H1 (cell line): ENCODE measurements around the gene MACROD2. TPM values are rescaled to one million over a fixed set of nuclear protein-coding genes. Genes with fewer than 3 reads are reported as not detected.

ENCODE experiments used
- CTCF ChIA-PET: fragments of 300-600 bp; sonication (Branson Sonifier 250); formaldehyde crosslinking; loops from one replicate; lab custom pipeline; 2021; ENCODE audit not compliant: partially characterized antibody; lab: Charles Lee
- POLR2A ChIA-PET: fragments of 300-600 bp; sonication (Branson Sonifier 250); formaldehyde crosslinking; loops from one replicate; lab custom pipeline; 2021; ENCODE audit warnings: inconsistent platforms; ENCODE audit not compliant: partially characterized antibody; lab: Charles Lee
- DNase-seq, 2 experiments: peaks; one replicate each; pipeline versions ENCODE4 v3.0.0 to v3.0.0-alpha.2; 2010 to 2022; ENCODE audit warnings: low spot score in 2 of 2, low read depth in 1 of 2, mixed read lengths in 1 of 2
- FAIRE-seq: peaks from 2 replicates; lab custom pipeline; 2011; peaks lifted over from hg19 to GRCh38; lab: Jason Lieb, UNC
- H2AFZ ChIP-seq: 2 replicates; pipeline ENCODE4 v1.8.1; 2012; ENCODE audit warnings: low read length, inconsistent platforms
- H2AK5ac ChIP-seq: 2 replicates; pipeline ENCODE4 v1.6.1; 2013; ENCODE audit warnings: low read depth, low read length
- H2BK120ac ChIP-seq: replicated peaks from 2 replicates; pipeline ENCODE3; 2013; ENCODE audit warnings: low read depth, low read length, inconsistent platforms
- H2BK12ac ChIP-seq: 2 replicates; pipeline ENCODE4 v1.6.1; 2013; ENCODE audit warnings: low read depth, low read length
- H2BK15ac ChIP-seq: 2 replicates; pipeline ENCODE4 v1.6.1; 2013; ENCODE audit warnings: low read length
- H2BK20ac ChIP-seq: 2 replicates; pipeline ENCODE4 v1.6.1; 2013; ENCODE audit warnings: low read length
- H2BK5ac ChIP-seq: 2 replicates; pipeline ENCODE4 v1.6.1; 2013; ENCODE audit warnings: low read depth, low read length
- H3K14ac ChIP-seq: 2 replicates; pipeline ENCODE4 v1.6.1; 2013; ENCODE audit warnings: inconsistent platforms; ENCODE audit not compliant: insufficient read length
- H3K18ac ChIP-seq: 2 replicates; pipeline ENCODE4 v1.6.1; 2013; ENCODE audit warnings: low read length; ENCODE audit errors: extremely low read depth
- H3K23ac ChIP-seq: 2 replicates; pipeline ENCODE4 v1.6.1; 2013; ENCODE audit warnings: inconsistent platforms; ENCODE audit not compliant: insufficient read length
- H3K23me2 ChIP-seq: 2 replicates; pipeline ENCODE4 v1.6.1; 2013; ENCODE audit warnings: low read depth, low read length
- H3K27ac ChIP-seq: 2 replicates; pipeline ENCODE4 v1.6.1; 2011; ENCODE audit warnings: low read depth, low read length, inconsistent platforms
- H3K27me3 ChIP-seq, 4 experiments: replicated peaks in 1 of 4; 1 replicate in 1 of 4; 2 replicates in 3 of 4; pipeline versions ENCODE4 v1.6.1 to v1.8.1; 2011 to 2013; ENCODE audit warnings: low read length in 3 of 4, mild to moderate bottlenecking in 3 of 4, inconsistent platforms in 2 of 4, mixed read lengths in 2 of 4, moderate library complexity in 1 of 4; ENCODE audit not compliant: control insufficient read depth in 3 of 4, insufficient read depth in 3 of 4; ENCODE audit errors: extremely low read depth in 1 of 4
- H3K36me3 ChIP-seq, 4 experiments: 2 replicates each; pipeline versions ENCODE4 v1.6.1 to v1.8.1; 2011 to 2013; ENCODE audit warnings: mild to moderate bottlenecking in 4 of 4, low read length in 3 of 4, moderate library complexity in 2 of 4, control low read depth in 1 of 4, inconsistent platforms in 1 of 4; ENCODE audit not compliant: insufficient read depth in 4 of 4, control insufficient read depth in 2 of 4
- H3K4ac ChIP-seq: replicated peaks from 2 replicates; pipeline ENCODE3; 2013; ENCODE audit warnings: low read length, low read depth, mixed read lengths, inconsistent platforms; ENCODE audit not compliant: insufficient read length
- H3K4me1 ChIP-seq, 4 experiments: replicated peaks in 1 of 4; 1 replicate in 1 of 4; 2 replicates in 3 of 4; pipeline versions ENCODE4 v1.6.1 to v1.8.1; 2011 to 2013; ENCODE audit warnings: low read length in 3 of 4, inconsistent platforms in 2 of 4, mixed read lengths in 1 of 4; ENCODE audit not compliant: insufficient read depth in 4 of 4, control insufficient read depth in 3 of 4
- H3K4me2 ChIP-seq, 2 experiments: 2 replicates each; pipeline versions ENCODE4 v1.6.1 to v1.8.1; 2011 to 2013; ENCODE audit warnings: low read depth in 2 of 2, low read length in 2 of 2, control low read depth in 1 of 2, inconsistent platforms in 1 of 2, mild to moderate bottlenecking in 1 of 2; ENCODE audit not compliant: insufficient read depth in 1 of 2
- H3K4me3 ChIP-seq, 4 experiments: fragments of 200-600, 300-600 bp in 1 of 4; sonication (generic), shearing (Covaris generic), sonication (Bioruptor Twin) in 1 of 4; 2 replicates each; pipeline versions ENCODE4 v1.5.1 to v1.8.1; 2011 to 2016; ENCODE audit warnings: low read length in 4 of 4, low read depth in 3 of 4, control low read depth in 2 of 4, inconsistent platforms in 2 of 4, mild to moderate bottlenecking in 2 of 4, mixed read lengths in 1 of 4, moderate library complexity in 1 of 4; ENCODE audit not compliant: insufficient read depth in 2 of 4; ENCODE audit errors: extremely low read depth in 1 of 4
- H3K56ac ChIP-seq: replicated peaks from 2 replicates; pipeline ENCODE3; 2013; ENCODE audit warnings: low read depth, mild to moderate bottlenecking, mixed read lengths, low read length, inconsistent platforms; ENCODE audit not compliant: insufficient read length
- H3K79me1 ChIP-seq: 2 replicates; pipeline ENCODE4 v1.6.1; 2013; ENCODE audit warnings: low read depth, low read length, control low read depth
- H3K79me2 ChIP-seq, 2 experiments: 2 replicates each; pipeline versions ENCODE4 v1.6.1 to v1.8.1; 2012 to 2013; ENCODE audit warnings: low read length in 2 of 2, mild to moderate bottlenecking in 2 of 2, inconsistent platforms in 1 of 2; ENCODE audit not compliant: insufficient read depth in 2 of 2, control insufficient read depth in 1 of 2
- H3K9ac ChIP-seq, 4 experiments: replicated peaks in 1 of 4; 1 replicate in 1 of 4; 2 replicates in 3 of 4; pipeline versions ENCODE4 v1.6.1 to v1.8.1; 2011 to 2013; ENCODE audit warnings: low read depth in 3 of 4, low read length in 3 of 4, control low read depth in 2 of 4, mild to moderate bottlenecking in 2 of 4, moderate library complexity in 2 of 4, inconsistent platforms in 1 of 4; ENCODE audit errors: extremely low read depth in 1 of 4
- H3K9me3 ChIP-seq, 2 experiments: 2 replicates each; pipeline versions ENCODE4 v1.6.1 to v1.8.1; 2012 to 2013; ENCODE audit warnings: mild to moderate bottlenecking in 2 of 2, moderate library complexity in 2 of 2, control low read depth in 1 of 2, inconsistent platforms in 1 of 2, low read depth in 1 of 2, low read length in 1 of 2, mixed read lengths in 1 of 2; ENCODE audit not compliant: insufficient read depth in 2 of 2
- H4K20me1 ChIP-seq, 2 experiments: replicated peaks in 1 of 2; 2 replicates each; pipeline versions ENCODE3 to v1.8.1; 2011 to 2013; ENCODE audit warnings: inconsistent platforms in 2 of 2, low read length in 2 of 2, mild to moderate bottlenecking in 1 of 2; ENCODE audit not compliant: insufficient read depth in 2 of 2, control insufficient read depth in 1 of 2
- H4K5ac ChIP-seq: 2 replicates; pipeline ENCODE4 v1.6.1; 2013; ENCODE audit warnings: low read length, low read depth, mixed read lengths, inconsistent platforms; ENCODE audit not compliant: insufficient read length
- H4K8ac ChIP-seq: 2 replicates; pipeline ENCODE4 v1.8.0; 2013; ENCODE audit warnings: mild to moderate bottlenecking, moderate library complexity, low read length, inconsistent platforms; ENCODE audit not compliant: insufficient read depth; ENCODE audit errors: extremely low read depth
- H4K91ac ChIP-seq: replicated peaks from 2 replicates; pipeline ENCODE3; 2013; ENCODE audit warnings: low read length, mixed read lengths, inconsistent platforms; ENCODE audit not compliant: insufficient read length
- BACH1 ChIP-seq: IDR thresholded peaks from 2 replicates; pipeline ENCODE4 v1.6.1; 2012; ENCODE audit warnings: low read length, improper control_type of control experiment
- BCL11A ChIP-seq, 2 experiments: IDR thresholded peaks; one replicate each; pipeline ENCODE4 v1.6.1; 2011; ENCODE audit warnings: low read depth in 2 of 2, low read length in 2 of 2, mild to moderate bottlenecking in 2 of 2
- CBX8 ChIP-seq: fragments of 300-800, 300-1000 bp; sonication (generic); IDR thresholded peaks from 2 replicates; pipeline ENCODE4 v1.7.1; 2016; ENCODE audit warnings: low read depth, low read length, borderline replicate concordance
- EP300 ChIP-seq, 2 experiments: IDR thresholded peaks; 1 replicate in 1 of 2; 2 replicates in 1 of 2; pipeline ENCODE4 v1.6.1; 2011 to 2012; ENCODE audit warnings: low read depth in 2 of 2, low read length in 2 of 2, mild to moderate bottlenecking in 2 of 2, borderline replicate concordance in 1 of 2, inconsistent platforms in 1 of 2, moderate library complexity in 1 of 2
- EZH2 ChIP-seq: fragments of 200-600 bp; sonication (generic); IDR thresholded peaks from 2 replicates; pipeline ENCODE4 v1.7.1; 2012; ENCODE audit warnings: low read depth, mild to moderate bottlenecking, moderate library complexity, low read length, inconsistent platforms; ENCODE audit not compliant: severe bottlenecking
- FOSL1 ChIP-seq: IDR thresholded peaks from 2 replicates; pipeline ENCODE4 v1.6.1; 2011; ENCODE audit warnings: mild to moderate bottlenecking, low read depth, low read length, moderate library complexity; ENCODE audit not compliant: insufficient read depth
- JUND ChIP-seq: IDR thresholded peaks from 2 replicates; pipeline ENCODE4 v1.6.1; 2011; ENCODE audit warnings: mild to moderate bottlenecking, improper control_type of control experiment, low read length
- KDM4A ChIP-seq: IDR thresholded peaks from one replicate; pipeline ENCODE4 v1.7.1; 2012; ENCODE audit warnings: low read depth, mild to moderate bottlenecking, moderate library complexity, low read length, inconsistent platforms; ENCODE audit not compliant: severe bottlenecking
- KDM5A ChIP-seq: fragments of 200-600 bp; IDR thresholded peaks from 2 replicates; pipeline ENCODE4 v1.7.1; 2012; ENCODE audit warnings: mild to moderate bottlenecking, low read length, inconsistent platforms, mixed read lengths
- PHF8 ChIP-seq: fragments of 200-600 bp; sonication (generic); conservative IDR thresholded peaks from 2 replicates; pipeline ENCODE4 v1.7.1; 2012; ENCODE audit warnings: low read depth, mild to moderate bottlenecking, inconsistent platforms, low read length, moderate library complexity
- RNF2 ChIP-seq: fragments of 200-900, 300-1000 bp; sonication (generic); IDR thresholded peaks from 2 replicates; pipeline ENCODE4 v1.7.1; 2016; ENCODE audit warnings: borderline replicate concordance, low read depth, mild to moderate bottlenecking, antibody characterized with exemption, low read length; ENCODE audit not compliant: poor library complexity, severe bottlenecking; ENCODE audit errors: missing control alignments
- RXRA ChIP-seq: IDR thresholded peaks from 2 replicates; pipeline ENCODE4 v1.6.1; 2011; ENCODE audit warnings: low read depth, mild to moderate bottlenecking, low read length, moderate library complexity; ENCODE audit not compliant: insufficient read depth
- SIRT6 ChIP-seq: IDR thresholded peaks from one replicate; pipeline ENCODE4 v1.7.1; 2012; ENCODE audit warnings: low read length, inconsistent platforms
- SP1 ChIP-seq: IDR thresholded peaks from 2 replicates; pipeline ENCODE4 v1.6.1; 2011; ENCODE audit warnings: low read depth, low read length
- TCF12 ChIP-seq: IDR thresholded peaks from 2 replicates; pipeline ENCODE4 v1.6.1; 2011; ENCODE audit warnings: low read depth, mild to moderate bottlenecking, low read length
- WGBS, 2 experiments: shearing (Covaris generic) in 1 of 2; methylation state at CpG; one replicate each; pipeline versions ENCODE4 v1.1.6 to v1.1.7; 2013 to 2015; ENCODE audit warnings: low lambda C conversion rate in 2 of 2, mixed read lengths in 2 of 2, inconsistent platforms in 1 of 2, low coverage in 1 of 2, missing lambda C conversion rate in 1 of 2; ENCODE audit not compliant: insufficient replicate concordance in 2 of 2, insufficient coverage in 1 of 2, insufficient read length in 1 of 2; ENCODE audit errors: extremely low coverage in 1 of 2, missing lambda C conversion rate in 1 of 2; 5-methylcytosine and 5-hydroxymethylcytosine counted together
- polyA plus RNA-seq, 7 experiments: library from polyadenylated mRNA; depleted of rRNA in 3 of 7; stranded (reverse) in 5 of 7; unstranded in 2 of 7; fragments of >200 nt in 5 of 7; fragments of 200-250 nt in 2 of 7; gene quantifications; 1 replicate in 5 of 7; 2 replicates in 1 of 7; 4 replicates in 1 of 7; pipeline versions ENCODE4 v1.2.1 to v1.2.3, GENCODE V29; 2011 to 2013; ENCODE audit warnings: missing spikeins in 2 of 7, mixed read lengths in 2 of 7
- total RNA-seq: library from RNA; stranded (reverse); fragmentation: NEBNext Ultra II Directional; extraction: Animal tissue kit (Norgen Biotek cat#: 25700); gene quantifications from 2 replicates; pipeline ENCODE4 v1.2.1, GENCODE V29; 2021

MACROD2 gene
- total and polyA plus RNA-seq, 2 of the 8 experiments (the other 6 are each of a cell fraction or from before 2014, with no cell fraction given), result 0.70 to 3.9 TPM

- no peak overlapping the region for H2AFZ ChIP-seq
- CTCF ChIA-PET, result interaction anchor here (1.8 kb wide), 1 partner anchor 10 kb away, joined by 6 read pairs; no protein-coding TSS in a partner anchor
- TF ChIP-seq KDM4A (no peak), JUND (no peak), SP1 (no peak), EP300 (IDR thresholded peaks at IDR 0.05; ENCODE audit: borderline replicate concordance in 1 of 2, low read depth in 2 of 2, low read length in 2 of 2) (no peak), BACH1 (no peak), PHF8 (no peak), RXRA (no peak), TCF12 (no peak), BCL11A (IDR thresholded peaks at IDR 0.05; ENCODE audit: low read depth in 2 of 2, low read length in 2 of 2) (no peak), FOSL1 (no peak), SIRT6 (no peak), RNF2 (no peak), EZH2 (no peak), KDM5A (no peak), CBX8 (no peak)
Measured at GRCh38 chr20:14522595-14522994, 527.3 kb downstream of the MACROD2 start.

More at GRCh38 chr20:14522595-14522994, 527.3 kb downstream of the MACROD2 start:
- Histone ChIP-seq H3K18ac (no peak overlapping the region), H3K4me3 (no peak overlapping the region), H3K23ac (no peak overlapping the region), H2BK5ac (no peak overlapping the region), H2AK5ac (no peak overlapping the region), H3K79me2 (no peaks in the 10 kb centered on the region), H2BK15ac (no peak overlapping the region), H3K56ac (no peak overlapping the region), H3K79me1 (no peaks in the 10 kb centered on the region), H3K27me3 (no peaks in the 10 kb centered on the region), H3K27ac (no peak overlapping the region), H3K4me2 (no peak overlapping the region), H3K9ac (no peak overlapping the region), H4K5ac (no peak overlapping the region), H2BK20ac (no peak overlapping the region), H4K20me1 (no peaks in the 10 kb centered on the region), H3K36me3 (no peaks in the 10 kb centered on the region), H3K4ac (no peak overlapping the region), H2BK12ac (no peak overlapping the region), H4K91ac (no peak overlapping the region), H2BK120ac (no peak overlapping the region), H3K4me1 (no peaks in the 10 kb centered on the region), H3K14ac (no peak overlapping the region), H3K9me3 (no peaks in the 10 kb centered on the region), H3K23me2 (no peaks in the 10 kb centered on the region), H4K8ac (no peak overlapping the region)
- POLR2A ChIA-PET, result no interaction called here
- DNase-seq, result no peak
- no peak for FAIRE-seq
- 94% methylated on average over 4 of the region's 5 CpGs; no CpG with 5 or more reads in 1 of the 2 experiments for WGBS, 2 experiments
